Measurements from ENCODE around the gene RGS6. TPM values are rescaled to one million over a fixed set of nuclear protein-coding genes. Genes with fewer than 3 reads are reported as not detected.

RGS6 gene
- total RNA-seq, 6 donors from 2014 or later: 0.83 to 12.9 (median 2.2) TPM; not detected in 1

DNA sequence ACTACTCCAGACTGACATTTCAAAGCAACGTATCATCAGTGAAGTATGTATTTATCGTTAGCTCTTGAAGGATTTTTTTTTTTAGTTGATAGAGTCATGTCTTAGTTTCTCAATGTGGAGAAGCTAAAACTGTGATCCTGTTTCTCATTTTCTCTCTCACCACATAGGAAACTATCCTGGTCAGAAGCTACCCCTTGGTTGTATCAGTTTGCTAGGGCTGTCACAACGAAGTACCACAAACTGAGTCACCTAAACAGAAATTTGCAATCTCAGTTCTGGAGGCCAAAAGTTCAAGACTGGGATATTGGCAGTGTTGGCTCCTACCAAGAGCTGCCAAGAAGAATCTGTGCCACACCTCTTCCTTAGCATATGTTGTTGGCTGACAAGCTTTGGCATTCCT, 369.1 kb downstream of the RGS6 start:
- WGBS, 2 donors: 64 to 83% methylated on average over 3 of the region's 3 CpGs
- Histone ChIP-seq H3K9me3 (peaks cover 0 to 7% (median 4%) of the 10 kb centered on the region in 4 donors), H3K36me3 (no peaks in the 10 kb centered on the region), H3K4me1 (no peaks in the 10 kb centered on the region), H3K4me3 (no peak overlapping the region), H3K27me3 (no peaks in the 10 kb centered on the region), H3K27ac (no peak overlapping the region)
- TF ChIP-seq, protein P1, sequence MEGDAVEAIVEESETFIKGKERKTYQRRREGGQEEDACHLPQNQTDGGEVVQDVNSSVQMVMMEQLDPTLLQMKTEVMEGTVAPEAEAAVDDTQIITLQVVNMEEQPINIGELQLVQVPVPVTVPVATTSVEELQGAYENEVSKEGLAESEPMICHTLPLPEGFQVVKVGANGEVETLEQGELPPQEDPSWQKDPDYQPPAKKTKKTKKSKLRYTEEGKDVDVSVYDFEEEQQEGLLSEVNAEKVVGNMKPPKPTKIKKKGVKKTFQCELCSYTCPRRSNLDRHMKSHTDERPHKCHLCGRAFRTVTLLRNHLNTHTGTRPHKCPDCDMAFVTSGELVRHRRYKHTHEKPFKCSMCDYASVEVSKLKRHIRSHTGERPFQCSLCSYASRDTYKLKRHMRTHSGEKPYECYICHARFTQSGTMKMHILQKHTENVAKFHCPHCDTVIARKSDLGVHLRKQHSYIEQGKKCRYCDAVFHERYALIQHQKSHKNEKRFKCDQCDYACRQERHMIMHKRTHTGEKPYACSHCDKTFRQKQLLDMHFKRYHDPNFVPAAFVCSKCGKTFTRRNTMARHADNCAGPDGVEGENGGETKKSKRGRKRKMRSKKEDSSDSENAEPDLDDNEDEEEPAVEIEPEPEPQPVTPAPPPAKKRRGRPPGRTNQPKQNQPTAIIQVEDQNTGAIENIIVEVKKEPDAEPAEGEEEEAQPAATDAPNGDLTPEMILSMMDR (IDR thresholded peaks at IDR 0.05): no peak
- TF ChIP-seq POLR2A (IDR thresholded peaks at IDR 0.05) (no peak), EP300 (IDR thresholded peaks at IDR 0.05) (no peak), POLR2AphosphoS5 (IDR thresholded peaks at IDR 0.05) (no peak)
- ATAC-seq (ENCODE audit: low FRiP score in 2 of 2): no peak
- DNase-seq: no peak

DNA sequence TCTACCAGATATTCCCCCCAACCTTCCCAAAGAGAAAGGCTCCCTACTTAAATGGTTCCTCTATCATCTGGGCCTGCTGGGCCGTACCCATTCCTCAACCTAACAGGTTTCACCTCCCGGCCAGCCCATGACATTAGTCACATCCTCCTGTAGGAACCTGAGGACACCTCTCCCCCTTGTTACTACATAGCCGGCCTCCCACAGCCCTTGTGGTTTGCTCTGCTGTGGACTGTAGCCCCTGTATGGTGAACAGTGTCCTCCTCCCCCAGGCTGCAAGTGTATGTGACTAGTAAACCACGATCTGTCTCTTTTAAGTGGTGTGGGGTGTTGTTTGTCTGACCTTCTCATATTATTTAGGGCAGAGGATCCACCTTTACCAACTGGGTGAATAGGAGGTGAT, 371.7 kb downstream of the RGS6 start:
- TF ChIP-seq POLR2A (IDR thresholded peaks at IDR 0.05): no peak
- TF ChIP-seq, protein P1 (IDR thresholded peaks at IDR 0.05): no peak
- no peak for TF ChIP-seq EP300 (IDR thresholded peaks at IDR 0.05)
- TF ChIP-seq POLR2AphosphoS5 (IDR thresholded peaks at IDR 0.05): no peak
- H3K4me1 ChIP-seq: no peaks in the 10 kb centered on the region
- peaks cover 0 to 7% (median 3%) of the 10 kb centered on the region in 4 donors for H3K9me3 ChIP-seq
- H3K36me3 ChIP-seq: no peaks in the 10 kb centered on the region
- ATAC-seq (ENCODE audit: low FRiP score in 2 of 2): no peak
- no peaks in the 10 kb centered on the region for H3K27me3 ChIP-seq
- H3K27ac ChIP-seq: no peak overlapping the region
- H3K4me3 ChIP-seq: no peak overlapping the region
- WGBS, 2 donors: 85 to 90% methylated on average over 4 of the region's 4 CpGs
- DNase-seq: no peak

DNA sequence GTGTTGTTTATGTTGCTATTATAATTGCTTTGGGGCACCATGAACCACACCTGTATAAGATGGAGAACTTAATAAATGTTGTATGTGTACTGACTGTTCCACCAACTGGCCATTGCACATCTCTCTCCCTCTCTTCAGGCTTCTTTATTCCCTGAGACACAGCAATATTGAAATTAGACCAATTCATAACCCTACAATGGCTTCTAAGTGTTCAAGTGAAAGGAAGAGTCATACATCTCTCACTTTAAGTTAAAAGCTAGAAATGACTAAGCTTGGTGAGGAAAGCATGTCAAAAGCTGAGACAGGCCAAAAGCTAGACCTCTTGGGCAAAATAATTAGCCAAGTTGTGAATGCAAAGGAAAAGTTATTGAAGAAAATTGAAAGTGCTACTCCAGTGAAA, 373.3 kb downstream of the RGS6 start:
- TF ChIP-seq POLR2A (IDR thresholded peaks at IDR 0.05) (no peak), EP300 (IDR thresholded peaks at IDR 0.05) (no peak), POLR2AphosphoS5 (IDR thresholded peaks at IDR 0.05) (no peak)
- TF ChIP-seq, protein P1 (IDR thresholded peaks at IDR 0.05): no peak
- no peak overlapping the region for H3K27ac ChIP-seq

DNA sequence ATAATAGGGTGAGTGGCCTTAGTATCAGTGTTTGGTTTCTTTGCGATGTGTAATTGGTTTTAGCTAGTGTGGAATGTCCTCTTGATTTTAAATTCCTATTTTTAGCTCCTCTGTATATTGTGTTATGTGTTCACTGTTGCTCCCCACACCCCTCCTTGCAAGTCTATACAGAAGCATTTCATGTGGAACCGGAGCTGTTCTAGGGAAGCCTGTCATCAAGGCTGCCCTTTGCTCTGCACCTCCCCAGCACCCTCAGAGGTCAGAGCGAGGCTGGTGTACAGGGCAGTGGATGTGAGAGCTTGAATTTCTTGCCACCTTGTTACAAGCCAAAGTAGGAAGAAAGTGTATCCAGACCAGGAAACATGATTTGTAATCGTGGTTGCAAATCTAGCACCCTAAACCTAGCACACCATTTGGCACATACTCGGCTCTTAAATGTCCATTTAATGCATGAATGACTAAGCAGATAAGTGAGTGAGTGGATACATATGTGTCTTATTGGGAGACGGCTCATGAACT, 376.8 kb downstream of the RGS6 start:
- H3K4me3 ChIP-seq: no peak overlapping the region
- DNase-seq: no peak
- no peak for ATAC-seq (ENCODE audit: low FRiP score in 2 of 2)
- no peaks in the 10 kb centered on the region for H3K27me3 ChIP-seq
- no peaks in the 10 kb centered on the region for H3K4me1 ChIP-seq
- no peaks in the 10 kb centered on the region for H3K36me3 ChIP-seq
- peaks cover 0 to 7% (median 3%) of the 10 kb centered on the region in 4 donors for H3K9me3 ChIP-seq
- 53 to 65% methylated on average over 6 of the region's 6 CpGs for WGBS, 2 donors
- TF ChIP-seq EP300 (IDR thresholded peaks at IDR 0.05) (no peak), POLR2AphosphoS5 (IDR thresholded peaks at IDR 0.05) (no peak), POLR2A (IDR thresholded peaks at IDR 0.05) (no peak)
- TF ChIP-seq, protein P1 (IDR thresholded peaks at IDR 0.05): no peak
- H3K27ac ChIP-seq: no peak overlapping the region

More for the DNA sequence above, 373.3 kb downstream of the RGS6 start:
- no peaks in the 10 kb centered on the region for H3K27me3 ChIP-seq
- ATAC-seq (ENCODE audit: low FRiP score in 2 of 2): no peak
- DNase-seq: no peak
- H3K36me3 ChIP-seq: no peaks in the 10 kb centered on the region
- no peaks in the 10 kb centered on the region for H3K4me1 ChIP-seq
- peaks cover 0 to 7% (median 3%) of the 10 kb centered on the region in 4 donors for H3K9me3 ChIP-seq
- H3K4me3 ChIP-seq: no peak overlapping the region

DNA sequence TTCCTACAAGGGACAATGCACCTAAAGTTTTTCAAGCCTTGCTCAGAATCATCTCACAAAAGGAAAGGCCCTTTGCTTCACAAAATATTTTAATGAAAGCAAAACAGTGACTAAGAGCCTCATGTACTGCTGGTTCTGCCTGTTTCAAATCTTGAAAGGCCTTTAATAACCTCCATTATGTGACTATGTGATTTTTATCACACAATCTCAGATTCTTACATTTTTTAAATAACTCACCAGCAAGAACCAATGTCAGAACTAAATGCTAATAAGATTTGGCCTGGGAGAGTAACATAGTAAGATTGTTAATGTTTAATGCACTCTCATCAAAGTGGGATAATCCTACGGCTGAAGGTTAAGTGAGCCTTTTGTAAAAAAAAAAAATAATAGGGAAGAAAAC, 378.9 kb downstream of the RGS6 start:
- Histone ChIP-seq H3K4me1 (no peaks in the 10 kb centered on the region), H3K27ac (no peak overlapping the region), H3K27me3 (no peaks in the 10 kb centered on the region), H3K9me3 (peaks cover 0 to 3% (median 1%) of the 10 kb centered on the region in 4 donors), H3K4me3 (no peak overlapping the region), H3K36me3 (no peaks in the 10 kb centered on the region)
- WGBS, 2 donors: 72 to 76% methylated on average over 1 of the region's 1 CpG
- no peak for ATAC-seq (ENCODE audit: low FRiP score in 2 of 2)
- DNase-seq: no peak
- TF ChIP-seq EP300 (IDR thresholded peaks at IDR 0.05) (no peak), POLR2A (IDR thresholded peaks at IDR 0.05) (no peak), POLR2AphosphoS5 (IDR thresholded peaks at IDR 0.05) (no peak)
- TF ChIP-seq, protein P1 (IDR thresholded peaks at IDR 0.05): no peak
